Stimulated activated CD4-positive, alpha-beta T cell treated with anti-CD3 and anti-CD28 coated beads, Interleukin-1b, Interleukin-23, amount 100 ng/mL, for 24 hours (primary cell): ENCODE results near the gene ZDHHC11.
"Not testable (repeated sequence)": the region's sequence is repeated elsewhere in the genome, so short reads cannot be mapped to it uniquely, and the experiment has no call there.

Experiments used
- DNase-seq, 4 experiments: peaks; one replicate each; pipeline ENCODE4 v3.0.0-alpha.2; 2020; ENCODE audit warnings: low read depth in 4 of 4, low spot score in 1 of 4

Gene ZDHHC11

GRCh38 chr5:845676-846601 lies 4.8 kb downstream of the ZDHHC11 start:
- DNase-seq, result not testable (repeated sequence)

- not testable (repeated sequence) for DNase-seq
Observed at GRCh38 chr5:845031-845675, 5.6 kb downstream of the ZDHHC11 start.

- not testable (repeated sequence) for DNase-seq
Observed at GRCh38 chr5:844426-844825, 6.4 kb downstream of the ZDHHC11 start.

GRCh38 chr5:843926-844325 lies 6.9 kb downstream of the ZDHHC11 start:
- DNase-seq, result not testable (repeated sequence)

- DNase-seq, result not testable (repeated sequence)
Observed at GRCh38 chr5:843371-843770, 7.4 kb downstream of the ZDHHC11 start.

- not testable (repeated sequence) for DNase-seq
Observed at GRCh38 chr5:842402-843221, 8.2 kb downstream of the ZDHHC11 start.

- not testable (repeated sequence) for DNase-seq
Observed at GRCh38 chr5:841531-842401, 9.0 kb downstream of the ZDHHC11 start.

GRCh38 chr5:840974-841435 lies 9.8 kb downstream of the ZDHHC11 start:
- not testable (repeated sequence) for DNase-seq

GRCh38 chr5:840118-840973 lies 10.4 kb downstream of the ZDHHC11 start:
- DNase-seq, result not testable (repeated sequence)

GRCh38 chr5:838431-838851 lies 12.3 kb downstream of the ZDHHC11 start:
- not testable (repeated sequence) for DNase-seq

- not testable (repeated sequence) for DNase-seq
Observed at GRCh38 chr5:837621-838121, 13.1 kb downstream of the ZDHHC11 start.

- not testable (repeated sequence) for DNase-seq
Observed at GRCh38 chr5:835933-836612, 14.7 kb downstream of the ZDHHC11 start.

GRCh38 chr5:834013-834412 lies 16.8 kb downstream of the ZDHHC11 start:
- not testable (repeated sequence) for DNase-seq

GRCh38 chr5:828194-828593 lies 22.6 kb downstream of the ZDHHC11 start:
- DNase-seq, result not testable (repeated sequence)

GRCh38 chr5:825544-825943 lies 25.2 kb downstream of the ZDHHC11 start:
- DNase-seq, result not testable (repeated sequence)

GRCh38 chr5:821504-821903 lies 29.3 kb downstream of the ZDHHC11 start:
- DNase-seq, result no peak

GRCh38 chr5:820245-820644 lies 30.5 kb downstream of the ZDHHC11 start:
- DNase-seq, result no peak

- no peak for DNase-seq
Observed at GRCh38 chr5:819078-819477, 31.7 kb downstream of the ZDHHC11 start.
